ENCODE data around the gene MYO7B. TPM values are rescaled to one million over a fixed set of nuclear protein-coding genes. Genes with fewer than 3 reads are reported as not detected.

Gene MYO7B
- total RNA-seq, 3 donors from 2014 or later: 0.32 to 2.3 TPM; not detected in 1

GRCh38 chr2:127649684-127650040, 114.2 kb downstream of the MYO7B start:
- H3K4me1 ChIP-seq: no peaks in the 10 kb centered on the region
- peak overlapping the region in 1 of 3 donors; percentile 52 for H3K4me3 ChIP-seq
- H3K27me3 ChIP-seq: no peaks in the 10 kb centered on the region
- no peaks in the 10 kb centered on the region for H3K36me3 ChIP-seq
- DNase-seq (ENCODE audit: low spot score in 2 of 2): peak in 1 of 2 donors; percentile 67
- H3K27ac ChIP-seq: peak overlapping the region in 1 of 2 donors; percentile 40
- TF ChIP-seq POLR2A (IDR thresholded peaks at IDR 0.05) (no peak), CTCF (IDR thresholded peaks at IDR 0.05) (peak; percentile 35 to 60 (median 60)), POLR2AphosphoS5 (IDR thresholded peaks at IDR 0.05) (no peak)
- intact Hi-C loops (cut with DNase I; ENCODE audit: low total_unique reads): no loop called here
- no peaks in the 10 kb centered on the region for H3K9me3 ChIP-seq

- Histone ChIP-seq H3K4me3 (peak overlapping the region in 1 of 3 donors; percentile 52), H3K9me3 (no peaks in the 10 kb centered on the region), H3K27ac (peak overlapping the region in 1 of 2 donors; percentile 40), H3K36me3 (no peaks in the 10 kb centered on the region), H3K4me1 (no peaks in the 10 kb centered on the region), H3K27me3 (no peaks in the 10 kb centered on the region)
- no peak for DNase-seq (ENCODE audit: low spot score in 2 of 2)
- TF ChIP-seq CTCF (IDR thresholded peaks at IDR 0.05) (no peak), POLR2AphosphoS5 (IDR thresholded peaks at IDR 0.05) (no peak), POLR2A (IDR thresholded peaks at IDR 0.05) (no peak)
- intact Hi-C loops (cut with DNase I; ENCODE audit: low total_unique reads): no loop called here
Observed at GRCh38 chr2:127650041-127650784, 114.7 kb downstream of the MYO7B start.

GRCh38 chr2:127650785-127651380, 115.4 kb downstream of the MYO7B start:
- DNase-seq (ENCODE audit: low spot score in 2 of 2): no peak
- peak overlapping the region in 1 of 2 donors; percentile 40 for H3K27ac ChIP-seq
- no peaks in the 10 kb centered on the region for H3K9me3 ChIP-seq
- TF ChIP-seq CTCF (IDR thresholded peaks at IDR 0.05): no peak
- no peak for TF ChIP-seq POLR2AphosphoS5 (IDR thresholded peaks at IDR 0.05)
- TF ChIP-seq POLR2A (IDR thresholded peaks at IDR 0.05): no peak
- no peaks in the 10 kb centered on the region for H3K36me3 ChIP-seq
- no peaks in the 10 kb centered on the region for H3K4me1 ChIP-seq
- intact Hi-C loops (cut with DNase I; ENCODE audit: low total_unique reads): no loop called here
- H3K4me3 ChIP-seq: no peak overlapping the region
- no peaks in the 10 kb centered on the region for H3K27me3 ChIP-seq

DNA sequence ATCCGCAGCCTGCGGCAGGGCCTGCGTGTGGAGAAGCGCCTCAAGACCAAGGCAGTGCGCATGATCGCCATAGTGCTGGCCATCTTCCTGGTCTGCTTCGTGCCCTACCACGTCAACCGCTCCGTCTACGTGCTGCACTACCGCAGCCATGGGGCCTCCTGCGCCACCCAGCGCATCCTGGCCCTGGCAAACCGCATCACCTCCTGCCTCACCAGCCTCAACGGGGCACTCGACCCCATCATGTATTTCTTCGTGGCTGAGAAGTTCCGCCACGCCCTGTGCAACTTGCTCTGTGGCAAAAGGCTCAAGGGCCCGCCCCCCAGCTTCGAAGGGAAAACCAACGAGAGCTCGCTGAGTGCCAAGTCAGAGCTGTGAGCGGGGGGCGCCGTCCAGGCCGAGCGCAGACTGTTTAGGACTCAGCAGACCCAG, 115.9 kb downstream of the MYO7B start:
- DNase-seq (ENCODE audit: low spot score in 2 of 2): no peak
- Histone ChIP-seq H3K9me3 (no peaks in the 10 kb centered on the region), H3K4me1 (no peaks in the 10 kb centered on the region), H3K36me3 (no peaks in the 10 kb centered on the region), H3K4me3 (no peak overlapping the region), H3K27ac (peak overlapping the region in 1 of 2 donors; percentile 40), H3K27me3 (no peaks in the 10 kb centered on the region)
- intact Hi-C loops (cut with DNase I; ENCODE audit: low total_unique reads): no loop called here
- no peak for TF ChIP-seq POLR2AphosphoS5 (IDR thresholded peaks at IDR 0.05)
- no peak for TF ChIP-seq POLR2A (IDR thresholded peaks at IDR 0.05)
- TF ChIP-seq CTCF (IDR thresholded peaks at IDR 0.05): no peak

DNA sequence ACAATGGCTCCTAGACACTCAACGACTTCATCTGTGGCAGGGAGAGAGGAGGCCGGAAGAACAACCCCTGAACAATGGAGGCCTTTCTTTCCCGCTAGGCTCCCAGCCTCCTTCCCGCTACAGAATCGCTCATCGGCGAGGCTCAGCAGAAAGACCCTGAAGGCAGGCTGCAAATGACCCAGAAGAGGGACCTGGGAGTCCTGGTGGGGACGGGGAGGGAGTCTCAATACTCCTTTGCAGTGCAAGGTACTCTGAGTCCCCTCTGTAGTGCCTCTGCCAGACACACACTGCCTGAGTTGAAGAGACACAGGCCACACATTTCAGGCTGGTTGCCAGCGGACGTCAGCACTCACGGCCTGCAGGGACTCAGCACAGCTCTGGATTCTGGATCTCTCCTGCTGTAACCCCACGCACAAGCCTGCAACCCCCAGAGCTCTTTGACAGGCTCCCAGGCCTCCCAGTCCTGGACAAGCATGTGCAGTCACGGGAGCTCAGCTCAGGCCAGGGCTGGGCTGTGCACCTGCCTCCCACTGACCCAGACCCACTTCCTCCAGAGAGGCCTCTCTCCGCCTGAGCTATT, 116.6 kb downstream of the MYO7B start:
- Histone ChIP-seq H3K27me3 (no peaks in the 10 kb centered on the region), H3K36me3 (no peaks in the 10 kb centered on the region), H3K9me3 (no peaks in the 10 kb centered on the region), H3K4me3 (no peak overlapping the region), H3K27ac (peak overlapping the region in 1 of 2 donors; percentile 29), H3K4me1 (no peaks in the 10 kb centered on the region)
- DNase-seq (ENCODE audit: low spot score in 2 of 2): no peak
- intact Hi-C loops (cut with DNase I; ENCODE audit: low total_unique reads): no loop called here
- TF ChIP-seq CTCF (IDR thresholded peaks at IDR 0.05) (no peak), POLR2A (IDR thresholded peaks at IDR 0.05) (no peak), POLR2AphosphoS5 (IDR thresholded peaks at IDR 0.05) (no peak)

All from breast epithelium (tissue), 4 donors.